H1 (cell line): ENCODE data around the gene UMODL1. TPM values are rescaled to one million over a fixed set of nuclear protein-coding genes. Genes with fewer than 3 reads are reported as not detected.

ENCODE experiments used
- CTCF ChIA-PET: fragments of 300-600 bp; sonication (Branson Sonifier 250); formaldehyde crosslinking; loops from one replicate; lab custom pipeline; 2021; ENCODE audit not compliant: partially characterized antibody; lab: Charles Lee
- POLR2A ChIA-PET: fragments of 300-600 bp; sonication (Branson Sonifier 250); formaldehyde crosslinking; loops from one replicate; lab custom pipeline; 2021; ENCODE audit warnings: inconsistent platforms; ENCODE audit not compliant: partially characterized antibody; lab: Charles Lee
- DNase-seq, 2 experiments: peaks; one replicate each; pipeline versions ENCODE4 v3.0.0 to v3.0.0-alpha.2; 2010 to 2022; ENCODE audit warnings: low spot score in 2 of 2, low read depth in 1 of 2, mixed read lengths in 1 of 2
- FAIRE-seq: peaks from 2 replicates; lab custom pipeline; 2011; peaks lifted over from hg19 to GRCh38; lab: Jason Lieb, UNC
- H2AFZ ChIP-seq: 2 replicates; pipeline ENCODE4 v1.8.1; 2012; ENCODE audit warnings: low read length, inconsistent platforms
- H2AK5ac ChIP-seq: 2 replicates; pipeline ENCODE4 v1.6.1; 2013; ENCODE audit warnings: low read depth, low read length
- H2BK120ac ChIP-seq: replicated peaks from 2 replicates; pipeline ENCODE3; 2013; ENCODE audit warnings: low read depth, low read length, inconsistent platforms
- H2BK12ac ChIP-seq: 2 replicates; pipeline ENCODE4 v1.6.1; 2013; ENCODE audit warnings: low read depth, low read length
- H2BK15ac ChIP-seq: 2 replicates; pipeline ENCODE4 v1.6.1; 2013; ENCODE audit warnings: low read length
- H2BK20ac ChIP-seq: 2 replicates; pipeline ENCODE4 v1.6.1; 2013; ENCODE audit warnings: low read length
- H2BK5ac ChIP-seq: 2 replicates; pipeline ENCODE4 v1.6.1; 2013; ENCODE audit warnings: low read depth, low read length
- H3K14ac ChIP-seq: 2 replicates; pipeline ENCODE4 v1.6.1; 2013; ENCODE audit warnings: inconsistent platforms; ENCODE audit not compliant: insufficient read length
- H3K18ac ChIP-seq: 2 replicates; pipeline ENCODE4 v1.6.1; 2013; ENCODE audit warnings: low read length; ENCODE audit errors: extremely low read depth
- H3K23ac ChIP-seq: 2 replicates; pipeline ENCODE4 v1.6.1; 2013; ENCODE audit warnings: inconsistent platforms; ENCODE audit not compliant: insufficient read length
- H3K23me2 ChIP-seq: 2 replicates; pipeline ENCODE4 v1.6.1; 2013; ENCODE audit warnings: low read depth, low read length
- H3K27ac ChIP-seq: 2 replicates; pipeline ENCODE4 v1.6.1; 2011; ENCODE audit warnings: low read depth, low read length, inconsistent platforms
- H3K27me3 ChIP-seq, 4 experiments: replicated peaks in 1 of 4; 1 replicate in 1 of 4; 2 replicates in 3 of 4; pipeline versions ENCODE4 v1.6.1 to v1.8.1; 2011 to 2013; ENCODE audit warnings: low read length in 3 of 4, mild to moderate bottlenecking in 3 of 4, inconsistent platforms in 2 of 4, mixed read lengths in 2 of 4, moderate library complexity in 1 of 4; ENCODE audit not compliant: control insufficient read depth in 3 of 4, insufficient read depth in 3 of 4; ENCODE audit errors: extremely low read depth in 1 of 4
- H3K36me3 ChIP-seq, 4 experiments: 2 replicates each; pipeline versions ENCODE4 v1.6.1 to v1.8.1; 2011 to 2013; ENCODE audit warnings: mild to moderate bottlenecking in 4 of 4, low read length in 3 of 4, moderate library complexity in 2 of 4, control low read depth in 1 of 4, inconsistent platforms in 1 of 4; ENCODE audit not compliant: insufficient read depth in 4 of 4, control insufficient read depth in 2 of 4
- H3K4ac ChIP-seq: replicated peaks from 2 replicates; pipeline ENCODE3; 2013; ENCODE audit warnings: low read length, low read depth, mixed read lengths, inconsistent platforms; ENCODE audit not compliant: insufficient read length
- H3K4me1 ChIP-seq, 4 experiments: replicated peaks in 1 of 4; 1 replicate in 1 of 4; 2 replicates in 3 of 4; pipeline versions ENCODE4 v1.6.1 to v1.8.1; 2011 to 2013; ENCODE audit warnings: low read length in 3 of 4, inconsistent platforms in 2 of 4, mixed read lengths in 1 of 4; ENCODE audit not compliant: insufficient read depth in 4 of 4, control insufficient read depth in 3 of 4
- H3K4me2 ChIP-seq, 2 experiments: 2 replicates each; pipeline versions ENCODE4 v1.6.1 to v1.8.1; 2011 to 2013; ENCODE audit warnings: low read depth in 2 of 2, low read length in 2 of 2, control low read depth in 1 of 2, inconsistent platforms in 1 of 2, mild to moderate bottlenecking in 1 of 2; ENCODE audit not compliant: insufficient read depth in 1 of 2
- H3K4me3 ChIP-seq, 4 experiments: fragments of 200-600, 300-600 bp in 1 of 4; sonication (generic), shearing (Covaris generic), sonication (Bioruptor Twin) in 1 of 4; 2 replicates each; pipeline versions ENCODE4 v1.5.1 to v1.8.1; 2011 to 2016; ENCODE audit warnings: low read length in 4 of 4, low read depth in 3 of 4, control low read depth in 2 of 4, inconsistent platforms in 2 of 4, mild to moderate bottlenecking in 2 of 4, mixed read lengths in 1 of 4, moderate library complexity in 1 of 4; ENCODE audit not compliant: insufficient read depth in 2 of 4; ENCODE audit errors: extremely low read depth in 1 of 4
- H3K56ac ChIP-seq: replicated peaks from 2 replicates; pipeline ENCODE3; 2013; ENCODE audit warnings: low read depth, mild to moderate bottlenecking, mixed read lengths, low read length, inconsistent platforms; ENCODE audit not compliant: insufficient read length
- H3K79me1 ChIP-seq: 2 replicates; pipeline ENCODE4 v1.6.1; 2013; ENCODE audit warnings: low read depth, low read length, control low read depth
- H3K79me2 ChIP-seq, 2 experiments: 2 replicates each; pipeline versions ENCODE4 v1.6.1 to v1.8.1; 2012 to 2013; ENCODE audit warnings: low read length in 2 of 2, mild to moderate bottlenecking in 2 of 2, inconsistent platforms in 1 of 2; ENCODE audit not compliant: insufficient read depth in 2 of 2, control insufficient read depth in 1 of 2
- H3K9ac ChIP-seq, 4 experiments: replicated peaks in 1 of 4; 1 replicate in 1 of 4; 2 replicates in 3 of 4; pipeline versions ENCODE4 v1.6.1 to v1.8.1; 2011 to 2013; ENCODE audit warnings: low read depth in 3 of 4, low read length in 3 of 4, control low read depth in 2 of 4, mild to moderate bottlenecking in 2 of 4, moderate library complexity in 2 of 4, inconsistent platforms in 1 of 4; ENCODE audit errors: extremely low read depth in 1 of 4
- H3K9me3 ChIP-seq, 2 experiments: 2 replicates each; pipeline versions ENCODE4 v1.6.1 to v1.8.1; 2012 to 2013; ENCODE audit warnings: mild to moderate bottlenecking in 2 of 2, moderate library complexity in 2 of 2, control low read depth in 1 of 2, inconsistent platforms in 1 of 2, low read depth in 1 of 2, low read length in 1 of 2, mixed read lengths in 1 of 2; ENCODE audit not compliant: insufficient read depth in 2 of 2
- H4K20me1 ChIP-seq, 2 experiments: replicated peaks in 1 of 2; 2 replicates each; pipeline versions ENCODE3 to v1.8.1; 2011 to 2013; ENCODE audit warnings: inconsistent platforms in 2 of 2, low read length in 2 of 2, mild to moderate bottlenecking in 1 of 2; ENCODE audit not compliant: insufficient read depth in 2 of 2, control insufficient read depth in 1 of 2
- H4K5ac ChIP-seq: 2 replicates; pipeline ENCODE4 v1.6.1; 2013; ENCODE audit warnings: low read length, low read depth, mixed read lengths, inconsistent platforms; ENCODE audit not compliant: insufficient read length
- H4K8ac ChIP-seq: 2 replicates; pipeline ENCODE4 v1.8.0; 2013; ENCODE audit warnings: mild to moderate bottlenecking, moderate library complexity, low read length, inconsistent platforms; ENCODE audit not compliant: insufficient read depth; ENCODE audit errors: extremely low read depth
- H4K91ac ChIP-seq: replicated peaks from 2 replicates; pipeline ENCODE3; 2013; ENCODE audit warnings: low read length, mixed read lengths, inconsistent platforms; ENCODE audit not compliant: insufficient read length
- CHD1 ChIP-seq: IDR thresholded peaks from 2 replicates; pipeline ENCODE4 v1.6.1; 2012; ENCODE audit warnings: low read depth, low read length, improper control_type of control experiment
- CHD2 ChIP-seq: IDR thresholded peaks from 2 replicates; pipeline ENCODE4 v1.6.1; 2012; ENCODE audit warnings: low read length, improper control_type of control experiment
- CTBP2 ChIP-seq: IDR thresholded peaks from 2 replicates; pipeline ENCODE4 v1.7.0; 2011; ENCODE audit warnings: borderline replicate concordance, mild to moderate bottlenecking, moderate library complexity, mixed read lengths, low read length; ENCODE audit not compliant: insufficient read depth, insufficient read length
- FOSL1 ChIP-seq: IDR thresholded peaks from 2 replicates; pipeline ENCODE4 v1.6.1; 2011; ENCODE audit warnings: mild to moderate bottlenecking, low read depth, low read length, moderate library complexity; ENCODE audit not compliant: insufficient read depth
- GABPA ChIP-seq: IDR thresholded peaks from 2 replicates; pipeline ENCODE4 v1.6.1; 2011; ENCODE audit warnings: mild to moderate bottlenecking, low read length, moderate library complexity, borderline replicate concordance; ENCODE audit not compliant: insufficient read depth
- HDAC6 ChIP-seq: IDR thresholded peaks from one replicate; pipeline ENCODE4 v1.7.1; 2012; ENCODE audit warnings: low read depth, mild to moderate bottlenecking, inconsistent platforms, low read length, moderate library complexity
- JUND ChIP-seq: IDR thresholded peaks from 2 replicates; pipeline ENCODE4 v1.6.1; 2011; ENCODE audit warnings: mild to moderate bottlenecking, improper control_type of control experiment, low read length
- KDM1A ChIP-seq: fragments of 200-600, 300-600 bp; sonication (generic); IDR thresholded peaks from 2 replicates; pipeline ENCODE4 v1.7.1; 2016; ENCODE audit warnings: mild to moderate bottlenecking, low read length, borderline replicate concordance
- KDM5A ChIP-seq: fragments of 200-600 bp; IDR thresholded peaks from 2 replicates; pipeline ENCODE4 v1.7.1; 2012; ENCODE audit warnings: mild to moderate bottlenecking, low read length, inconsistent platforms, mixed read lengths
- POLR2AphosphoS5 ChIP-seq: IDR thresholded peaks from 2 replicates; pipeline ENCODE4 v1.6.1; 2011; ENCODE audit warnings: low read depth, low read length
- RAD21 ChIP-seq, 2 experiments: IDR thresholded peaks in 1 of 2; conservative IDR thresholded peaks in 1 of 2; 2 replicates each; pipeline ENCODE4 v1.6.1; 2011; ENCODE audit warnings: low read depth in 2 of 2, low read length in 2 of 2, improper control_type of control experiment in 1 of 2, inconsistent platforms in 1 of 2, mild to moderate bottlenecking in 1 of 2, moderate library complexity in 1 of 2
- RFX5 ChIP-seq: IDR thresholded peaks from 2 replicates; pipeline ENCODE4 v1.6.1; 2011; ENCODE audit warnings: low read depth, low read length, improper control_type of control experiment, borderline replicate concordance
- RXRA ChIP-seq: IDR thresholded peaks from 2 replicates; pipeline ENCODE4 v1.6.1; 2011; ENCODE audit warnings: low read depth, mild to moderate bottlenecking, low read length, moderate library complexity; ENCODE audit not compliant: insufficient read depth
- SIX5 ChIP-seq: IDR thresholded peaks from 2 replicates; pipeline ENCODE4 v1.6.1; 2011; ENCODE audit warnings: mild to moderate bottlenecking, low read depth, low read length
- SP1 ChIP-seq: IDR thresholded peaks from 2 replicates; pipeline ENCODE4 v1.6.1; 2011; ENCODE audit warnings: low read depth, low read length
- WGBS, 2 experiments: shearing (Covaris generic) in 1 of 2; methylation state at CpG; one replicate each; pipeline versions ENCODE4 v1.1.6 to v1.1.7; 2013 to 2015; ENCODE audit warnings: low lambda C conversion rate in 2 of 2, mixed read lengths in 2 of 2, inconsistent platforms in 1 of 2, low coverage in 1 of 2, missing lambda C conversion rate in 1 of 2; ENCODE audit not compliant: insufficient replicate concordance in 2 of 2, insufficient coverage in 1 of 2, insufficient read length in 1 of 2; ENCODE audit errors: extremely low coverage in 1 of 2, missing lambda C conversion rate in 1 of 2; 5-methylcytosine and 5-hydroxymethylcytosine counted together
- polyA plus RNA-seq, 7 experiments: library from polyadenylated mRNA; depleted of rRNA in 3 of 7; stranded (reverse) in 5 of 7; unstranded in 2 of 7; fragments of >200 nt in 5 of 7; fragments of 200-250 nt in 2 of 7; gene quantifications; 1 replicate in 5 of 7; 2 replicates in 1 of 7; 4 replicates in 1 of 7; pipeline versions ENCODE4 v1.2.1 to v1.2.3, GENCODE V29; 2011 to 2013; ENCODE audit warnings: missing spikeins in 2 of 7, mixed read lengths in 2 of 7
- total RNA-seq: library from RNA; stranded (reverse); fragmentation: NEBNext Ultra II Directional; extraction: Animal tissue kit (Norgen Biotek cat#: 25700); gene quantifications from 2 replicates; pipeline ENCODE4 v1.2.1, GENCODE V29; 2021

The UMODL1 gene
- total and polyA plus RNA-seq, 2 of the 8 experiments (the other 6 are each of a cell fraction or from before 2014, with no cell fraction given): not detected

DNA sequence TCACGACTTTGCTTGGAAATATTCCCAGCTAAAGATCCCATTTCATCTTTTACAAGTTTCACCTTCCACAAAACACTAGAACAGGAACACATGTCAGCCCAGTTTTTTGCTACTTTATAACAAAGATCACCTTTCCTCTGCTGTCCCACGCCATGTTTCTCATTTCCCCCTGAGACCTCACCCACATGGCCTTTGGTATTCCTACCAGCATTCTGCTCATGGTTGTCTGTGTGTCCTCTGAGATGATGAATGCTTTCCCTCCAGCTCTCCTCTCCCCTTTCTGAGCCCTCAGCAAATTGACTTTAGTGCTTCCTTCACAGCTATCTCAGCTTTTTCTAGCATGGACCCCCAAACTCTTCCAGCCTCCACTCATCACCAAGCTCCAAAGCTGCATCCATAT, 115.5 kb downstream of the UMODL1 start:
- Histone ChIP-seq H3K79me2 (no peaks in the 10 kb centered on the region), H2AFZ (no peak overlapping the region), H2BK5ac (no peak overlapping the region), H4K5ac (no peak overlapping the region), H3K23ac (no peak overlapping the region), H4K8ac (no peak overlapping the region), H3K4me2 (no peak overlapping the region), H3K23me2 (peaks cover 11% of the 10 kb centered on the region; the same call in 1 of the 2 replicates), H3K27me3 (0 out of 7 replicates have a peak, but pooled peaks cover 0 to under 1% (median 0%) of the 10 kb centered on the region in 4 experiments), H4K20me1 (peaks cover 0 to 10% of the 10 kb centered on the region in 2 experiments), H3K36me3 (no peaks in the 10 kb centered on the region; a peak in 1 of 8 replicates), H3K9ac (no peak overlapping the region), H2BK15ac (no peak overlapping the region), H3K4me1 (no peaks in the 10 kb centered on the region), H3K56ac (no peak overlapping the region), H2BK120ac (no peak overlapping the region), H3K4me3 (no peak overlapping the region), H2BK12ac (no peak overlapping the region), H2BK20ac (no peak overlapping the region), H2AK5ac (no peak overlapping the region), H3K4ac (no peak overlapping the region), H3K79me1 (no peaks in the 10 kb centered on the region), H3K14ac (no peak overlapping the region), H3K9me3 (no peaks in the 10 kb centered on the region), H3K18ac (no peak overlapping the region), H3K27ac (no peak overlapping the region), H4K91ac (no peak overlapping the region)
- POLR2A ChIA-PET: interaction anchor here (0.6 kb wide), 1 partner anchor 151 kb away, joined by 3 read pairs; no protein-coding TSS in a partner anchor
- TF ChIP-seq CTBP2: no peak
- TF ChIP-seq RAD21 (IDR thresholded peaks at IDR 0.05 in 1 of 2, conservative IDR thresholded peaks at IDR 0.05 in 1 of 2; ENCODE audit: low read depth in 2 of 2, low read length in 2 of 2): no peak
- TF ChIP-seq CHD2: no peak
- TF ChIP-seq FOSL1: no peak
- TF ChIP-seq KDM1A: no peak
- TF ChIP-seq JUND: no peak
- no peak for TF ChIP-seq GABPA
- TF ChIP-seq RXRA: no peak
- TF ChIP-seq HDAC6: no peak
- TF ChIP-seq SIX5: no peak
- no peak for TF ChIP-seq SP1
- TF ChIP-seq KDM5A: no peak
- no peak for TF ChIP-seq POLR2AphosphoS5
- TF ChIP-seq CHD1: no peak
- no peak for TF ChIP-seq RFX5
- CTCF ChIA-PET: interaction anchor here (0.7 kb wide), 1 partner anchor 131 kb away, joined by 3 read pairs; no protein-coding TSS in a partner anchor
- 82% methylated on average over 2 of the region's 2 CpGs; no CpG with 5 or more reads in 1 of the 2 experiments for WGBS, 2 experiments
- no peak for DNase-seq
- no peak for FAIRE-seq
